SK-N-SH treated with all-trans-retinoic acid at 6 μM for 48 hours (cell line): ENCODE measurements around the gene AP3B1.

ENCODE experiments used
- ATAC-seq: fragments of 200-7000 bp; cut with Tn5 transposase; 3 replicates; pipeline ENCODE4 v1.9.1; 2020; ENCODE audit warnings: mild to moderate bottlenecking, moderate library complexity
- ARNTL ChIP-seq: fragments of 450-650 bp; formaldehyde crosslinking; IDR thresholded peaks from 2 replicates; pipeline ENCODE4 v1.5.0; 2020; ENCODE audit warnings: low read depth, mild to moderate bottlenecking, moderate library complexity, borderline replicate concordance
- BACH2 ChIP-seq: fragments of 250-450 bp; sonication (Bioruptor Pico); IDR thresholded peaks from 2 replicates; pipeline ENCODE4 v1.9.0; 2021; ENCODE audit warnings: mild to moderate bottlenecking, borderline replicate concordance
- CREB5 ChIP-seq: fragments of 250-450 bp; sonication (Bioruptor Pico); IDR thresholded peaks from 2 replicates; pipeline ENCODE4 v1.5.1; 2020; ENCODE audit warnings: low read depth, mild to moderate bottlenecking, moderate library complexity
- CSDC2 ChIP-seq: fragments of 250-450 bp; sonication (Bioruptor Pico); IDR thresholded peaks from 2 replicates; pipeline ENCODE4 v1.5.0; 2020; ENCODE audit warnings: mild to moderate bottlenecking, moderate library complexity
- CSRNP3 ChIP-seq: fragments of 250-450 bp; sonication (Bioruptor Pico); IDR thresholded peaks from 2 replicates; pipeline ENCODE4 v1.5.1; 2021; ENCODE audit warnings: mild to moderate bottlenecking, moderate library complexity
- ESRRG ChIP-seq: fragments of 250-450 bp; sonication (Bioruptor Pico); IDR thresholded peaks from 2 replicates; pipeline ENCODE4 v1.6.1; 2021; ENCODE audit warnings: mild to moderate bottlenecking
- GLIS3 ChIP-seq: fragments of 250-450 bp; sonication (Bioruptor Pico); IDR thresholded peaks from 2 replicates; pipeline ENCODE4 v1.5.0; 2020; ENCODE audit warnings: mild to moderate bottlenecking, moderate library complexity
- ISL1 ChIP-seq: fragments of 250-450 bp; sonication (Bioruptor Pico); IDR thresholded peaks from 2 replicates; pipeline ENCODE4 v2.1.2; 2022; ENCODE audit warnings: mild to moderate bottlenecking, moderate library complexity
- OSR1 ChIP-seq: fragments of 250-450 bp; sonication (Bioruptor Pico); IDR thresholded peaks from 2 replicates; pipeline ENCODE4 v1.8.0; 2022; ENCODE audit warnings: moderate library complexity, mild to moderate bottlenecking, inconsistent platforms
- PATZ1 ChIP-seq: fragments of 250-450 bp; sonication (Bioruptor Pico); IDR thresholded peaks from 2 replicates; pipeline ENCODE4 v1.8.0; 2020; ENCODE audit warnings: mild to moderate bottlenecking, moderate library complexity, borderline replicate concordance
- POU6F1 ChIP-seq: fragments of 250-450 bp; sonication (Bioruptor Pico); IDR thresholded peaks from 2 replicates; pipeline ENCODE4 v1.8.0; 2021; ENCODE audit warnings: low read depth, mild to moderate bottlenecking, moderate library complexity, borderline replicate concordance
- PPARA ChIP-seq: fragments of 250-450 bp; sonication (Bioruptor Pico); IDR thresholded peaks from 2 replicates; pipeline ENCODE4 v1.5.0; 2020; ENCODE audit warnings: mild to moderate bottlenecking, borderline replicate concordance
- RARB ChIP-seq: fragments of 250-450 bp; sonication (Bioruptor Pico); IDR thresholded peaks from 2 replicates; pipeline ENCODE4 v1.8.0; 2021; ENCODE audit warnings: mild to moderate bottlenecking, moderate library complexity
- SNAI2 ChIP-seq: fragments of 250-450 bp; sonication (Bioruptor Pico); IDR thresholded peaks from 2 replicates; pipeline ENCODE4 v1.5.0; 2020; ENCODE audit warnings: mild to moderate bottlenecking, moderate library complexity
- TCF4 ChIP-seq: fragments of 250-450 bp; sonication (Bioruptor Pico); IDR thresholded peaks from 2 replicates; pipeline ENCODE4 v1.8.0; 2021; ENCODE audit warnings: mild to moderate bottlenecking, moderate library complexity, borderline replicate concordance
- TOX ChIP-seq: fragments of 250-450 bp; sonication (Bioruptor Pico); IDR thresholded peaks from 2 replicates; pipeline ENCODE4 v1.8.0; 2021; ENCODE audit warnings: mild to moderate bottlenecking, moderate library complexity, borderline replicate concordance
- ZC3H10 ChIP-seq: fragments of 250-450 bp; sonication (Bioruptor Pico); IDR thresholded peaks from 2 replicates; pipeline ENCODE4 v1.5.1; 2021; ENCODE audit warnings: mild to moderate bottlenecking, moderate library complexity
- ZFP30 ChIP-seq: fragments of 450-650 bp; formaldehyde crosslinking; IDR thresholded peaks from 2 replicates; pipeline ENCODE4 v1.5.0; 2022; ENCODE audit warnings: mild to moderate bottlenecking, moderate library complexity
- ZNF70 ChIP-seq: fragments of 450-650 bp; formaldehyde crosslinking; IDR thresholded peaks from 2 replicates; pipeline ENCODE4 v1.5.0; 2020; ENCODE audit warnings: mild to moderate bottlenecking, moderate library complexity
- ZNF8 ChIP-seq: fragments of 450-650 bp; formaldehyde crosslinking; IDR thresholded peaks from 2 replicates; pipeline ENCODE4 v1.5.0; 2020; ENCODE audit warnings: mild to moderate bottlenecking, moderate library complexity

Gene AP3B1

GRCh38 chr5:77957081-77957480 lies 337.4 kb downstream of the AP3B1 start (continued):
- TF ChIP-seq POU6F1 (no peak), ZNF70 (no peak)

GRCh38 chr5:77955577-77955976 lies 338.9 kb downstream of the AP3B1 start:
- ATAC-seq: no peak
- TF ChIP-seq CREB5 (CRISPR knock-in tag): no peak
- TF ChIP-seq ARNTL (CRISPR knock-in tag): no peak
- TF ChIP-seq ZFP30 (CRISPR knock-in tag): no peak
- TF ChIP-seq PATZ1 (CRISPR knock-in tag): no peak
- no peak for TF ChIP-seq ZC3H10 (CRISPR knock-in tag)
- no peak for TF ChIP-seq OSR1
- TF ChIP-seq PPARA (CRISPR knock-in tag): no peak
- TF ChIP-seq RARB (CRISPR knock-in tag): no peak
- TF ChIP-seq SNAI2 (CRISPR knock-in tag): no peak
- no peak for TF ChIP-seq ESRRG (CRISPR knock-in tag)
- no peak for TF ChIP-seq ISL1 (CRISPR knock-in tag)
- TF ChIP-seq TOX (CRISPR knock-in tag): no peak
- TF ChIP-seq ZNF70: no peak
- TF ChIP-seq, all 23 proteins: peak for 0

- TF ChIP-seq CSRNP3 (CRISPR knock-in tag): no peak
- TF ChIP-seq BACH2: no peak
- TF ChIP-seq OSR1: no peak
- no peak for TF ChIP-seq CSDC2 (CRISPR knock-in tag)
- no peak for TF ChIP-seq GLIS3
- no peak for TF ChIP-seq ZFP30 (CRISPR knock-in tag)
- TF ChIP-seq POU6F1: no peak
- TF ChIP-seq TOX (CRISPR knock-in tag): no peak
- TF ChIP-seq ESRRG (CRISPR knock-in tag): no peak
- no peak for TF ChIP-seq PATZ1 (CRISPR knock-in tag)
- TF ChIP-seq ZNF70: no peak
- TF ChIP-seq CREB5 (CRISPR knock-in tag): no peak
- TF ChIP-seq ZNF8: no peak
- TF ChIP-seq TCF4 (CRISPR knock-in tag): no peak
- no peak for TF ChIP-seq RARB (CRISPR knock-in tag)
- ATAC-seq: no peak
These were observed 341.1 kb downstream of the AP3B1 start for GRCh38 chr5:77953374-77953773.
